Cardiac muscle cell (in vitro differentiated cells and primary cell): ENCODE measurements around the gene IFNLR1. TPM values are rescaled to one million over a fixed set of nuclear protein-coding genes. Genes with fewer than 3 reads are reported as not detected.

ENCODE experiments used
- DNase-seq, 2 donors: peaks; one replicate each; pipeline versions ENCODE4 v3.0.0 to v3.0.0-alpha.2; 2010 to 2017; ENCODE audit warnings: low read depth in 1 of 2, low spot score in 1 of 2
- H3K27ac ChIP-seq: fragments of 200-600 bp; sonication (generic); 2 replicates; pipeline ENCODE4 v1.5.1; 2016
- H3K27me3 ChIP-seq: fragments of 200-600 bp; sonication (generic); 2 replicates; pipeline ENCODE4 v1.6.0; 2016; ENCODE audit warnings: control low read depth
- H3K36me3 ChIP-seq: fragments of 200-600 bp; sonication (generic); 2 replicates; pipeline ENCODE4 v1.5.1; 2016; ENCODE audit warnings: control low read depth
- H3K4me1 ChIP-seq: fragments of 200-600 bp; sonication (generic); 2 replicates; pipeline ENCODE4 v1.8.1; 2017; ENCODE audit warnings: low read depth, mild to moderate bottlenecking, mixed run types
- H3K4me3 ChIP-seq: fragments of 200-600 bp; sonication (generic); 2 replicates; pipeline ENCODE4 v1.5.1; 2016; ENCODE audit warnings: mild to moderate bottlenecking
- H3K9me3 ChIP-seq: fragments of 200-600 bp; sonication (generic); 2 replicates; pipeline ENCODE4 v1.5.1; 2017; ENCODE audit warnings: low read depth, mild to moderate bottlenecking, control low read depth
- polyA plus RNA-seq: library from polyadenylated mRNA; unstranded; fragments of >200 nt; fragmentation: Nextera tagmentation; extraction: Ambion mirVana; gene quantifications from 2 replicates; pipeline ENCODE4 v1.2.1, GENCODE V29; 2016
- total RNA-seq: library from RNA; depleted of rRNA; stranded (reverse); fragments of >200 nt; gene quantifications from 2 replicates; pipeline ENCODE4 v1.2.3, GENCODE V29; 2016
- TF ChIP-seq, protein P1 (sequence below): IDR thresholded peaks from 2 replicates; pipeline ENCODE4 v1.5.1; 2012; ENCODE audit warnings: low read depth, mild to moderate bottlenecking, low read length

The IFNLR1 gene
- total and polyA plus RNA-seq, 2 experiments from 2014 or later = 3.9 to 15.2 TPM

DNA sequence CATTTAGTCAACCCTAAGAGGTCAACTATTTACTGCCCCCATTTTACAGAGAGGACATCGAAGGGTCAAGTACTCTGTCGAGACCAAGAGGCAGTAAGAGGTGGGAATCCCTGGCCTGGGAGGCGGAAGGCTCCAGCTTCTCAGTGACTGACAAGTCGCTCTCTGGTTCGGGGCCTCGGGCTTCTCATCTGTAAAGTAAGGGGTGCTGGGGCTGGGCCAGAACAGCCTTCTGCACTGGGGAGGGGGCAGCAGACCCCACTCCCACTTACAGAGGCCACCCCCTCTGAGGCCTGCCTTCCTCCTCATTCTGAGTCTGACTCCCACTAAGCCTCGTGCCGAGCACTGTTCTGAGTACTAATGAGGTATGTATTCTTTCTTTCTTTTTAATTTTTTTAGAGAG is 17.0 kb upstream of the IFNLR1 start:
- Histone ChIP-seq H3K4me3 (no peak overlapping the region), H3K9me3 (no peaks in the 10 kb centered on the region), H3K4me1 (no peaks in the 10 kb centered on the region), H3K27ac (no peak overlapping the region), H3K36me3 (no peaks in the 10 kb centered on the region), H3K27me3 (no peaks in the 10 kb centered on the region)
- TF ChIP-seq, protein P1, sequence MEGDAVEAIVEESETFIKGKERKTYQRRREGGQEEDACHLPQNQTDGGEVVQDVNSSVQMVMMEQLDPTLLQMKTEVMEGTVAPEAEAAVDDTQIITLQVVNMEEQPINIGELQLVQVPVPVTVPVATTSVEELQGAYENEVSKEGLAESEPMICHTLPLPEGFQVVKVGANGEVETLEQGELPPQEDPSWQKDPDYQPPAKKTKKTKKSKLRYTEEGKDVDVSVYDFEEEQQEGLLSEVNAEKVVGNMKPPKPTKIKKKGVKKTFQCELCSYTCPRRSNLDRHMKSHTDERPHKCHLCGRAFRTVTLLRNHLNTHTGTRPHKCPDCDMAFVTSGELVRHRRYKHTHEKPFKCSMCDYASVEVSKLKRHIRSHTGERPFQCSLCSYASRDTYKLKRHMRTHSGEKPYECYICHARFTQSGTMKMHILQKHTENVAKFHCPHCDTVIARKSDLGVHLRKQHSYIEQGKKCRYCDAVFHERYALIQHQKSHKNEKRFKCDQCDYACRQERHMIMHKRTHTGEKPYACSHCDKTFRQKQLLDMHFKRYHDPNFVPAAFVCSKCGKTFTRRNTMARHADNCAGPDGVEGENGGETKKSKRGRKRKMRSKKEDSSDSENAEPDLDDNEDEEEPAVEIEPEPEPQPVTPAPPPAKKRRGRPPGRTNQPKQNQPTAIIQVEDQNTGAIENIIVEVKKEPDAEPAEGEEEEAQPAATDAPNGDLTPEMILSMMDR = no peak
- DNase-seq = no peak

DNA sequence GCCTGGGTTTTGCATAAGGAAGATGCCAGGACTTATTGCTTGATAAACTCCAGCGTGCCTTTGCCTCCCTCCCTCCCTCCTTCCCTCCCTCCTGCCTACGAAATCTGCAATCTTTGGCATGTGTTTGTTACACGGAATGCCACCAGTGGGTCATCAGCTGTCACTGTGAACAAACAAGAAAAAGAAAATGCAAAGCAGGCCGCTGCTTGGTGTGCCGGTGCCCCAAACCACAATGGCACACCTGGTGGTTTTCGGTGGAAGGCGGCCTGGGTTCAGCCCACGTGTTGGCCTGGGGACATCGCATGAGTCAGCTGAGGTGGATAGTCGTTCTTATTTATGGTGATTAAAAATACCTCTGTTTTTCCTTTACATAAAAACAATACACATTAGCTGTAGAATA is 16.3 kb upstream of the IFNLR1 start:
- no peaks in the 10 kb centered on the region for H3K27me3 ChIP-seq
- no peaks in the 10 kb centered on the region for H3K36me3 ChIP-seq
- H3K27ac ChIP-seq = no peak overlapping the region
- DNase-seq = no peak
- TF ChIP-seq, protein P1 = no peak
- no peaks in the 10 kb centered on the region for H3K4me1 ChIP-seq
- no peak overlapping the region for H3K4me3 ChIP-seq
- H3K9me3 ChIP-seq = no peaks in the 10 kb centered on the region

DNA sequence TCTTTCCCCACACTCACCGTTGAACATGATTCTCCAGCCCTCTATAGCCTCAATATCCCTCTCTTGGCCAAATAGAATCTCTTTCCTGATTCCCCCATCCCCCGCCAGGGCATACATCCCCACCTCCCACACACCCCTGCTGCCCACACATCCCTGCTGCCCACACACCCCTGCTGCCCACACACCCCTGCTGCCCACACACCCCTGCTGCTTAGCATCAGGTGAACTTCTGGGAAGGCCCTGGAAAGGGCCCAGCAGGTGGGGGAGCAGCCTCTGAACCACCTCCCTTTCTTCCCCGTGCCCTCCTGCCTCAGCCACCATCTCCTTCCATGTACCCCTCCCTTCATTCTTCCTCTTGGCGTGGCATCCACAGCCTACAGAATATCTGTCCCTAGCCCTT is 15.9 kb upstream of the IFNLR1 start:
- H3K4me1 ChIP-seq = no peaks in the 10 kb centered on the region
- H3K27ac ChIP-seq = no peak overlapping the region
- no peaks in the 10 kb centered on the region for H3K27me3 ChIP-seq
- DNase-seq = no peak
- no peaks in the 10 kb centered on the region for H3K9me3 ChIP-seq
- H3K36me3 ChIP-seq = no peaks in the 10 kb centered on the region
- TF ChIP-seq, protein P1 = no peak
- H3K4me3 ChIP-seq = no peak overlapping the region

DNA sequence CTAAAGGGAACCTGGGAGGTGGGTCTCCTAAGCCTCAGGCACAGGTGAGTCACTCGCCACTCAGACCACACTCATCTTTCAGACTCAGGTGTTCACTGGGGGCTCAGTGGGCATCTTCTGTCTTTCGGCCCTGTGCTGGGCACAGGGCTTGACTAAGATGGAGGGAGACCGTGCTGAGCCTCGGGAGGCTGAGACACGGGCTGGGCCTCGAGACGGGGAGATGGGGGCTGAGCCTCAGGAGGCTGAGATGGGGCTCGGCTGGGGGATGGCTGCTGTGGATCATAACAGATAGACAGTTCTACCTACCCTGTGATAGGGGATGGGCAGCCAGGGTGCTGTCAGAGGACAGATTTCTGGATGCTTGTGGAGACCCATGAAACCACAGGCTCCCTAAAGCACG is 15.5 kb upstream of the IFNLR1 start:
- Histone ChIP-seq H3K36me3 (no peaks in the 10 kb centered on the region), H3K9me3 (no peaks in the 10 kb centered on the region), H3K27me3 (no peaks in the 10 kb centered on the region), H3K4me1 (no peaks in the 10 kb centered on the region), H3K4me3 (no peak overlapping the region), H3K27ac (no peak overlapping the region)
- no peak for DNase-seq
- TF ChIP-seq, protein P1 = no peak

DNA sequence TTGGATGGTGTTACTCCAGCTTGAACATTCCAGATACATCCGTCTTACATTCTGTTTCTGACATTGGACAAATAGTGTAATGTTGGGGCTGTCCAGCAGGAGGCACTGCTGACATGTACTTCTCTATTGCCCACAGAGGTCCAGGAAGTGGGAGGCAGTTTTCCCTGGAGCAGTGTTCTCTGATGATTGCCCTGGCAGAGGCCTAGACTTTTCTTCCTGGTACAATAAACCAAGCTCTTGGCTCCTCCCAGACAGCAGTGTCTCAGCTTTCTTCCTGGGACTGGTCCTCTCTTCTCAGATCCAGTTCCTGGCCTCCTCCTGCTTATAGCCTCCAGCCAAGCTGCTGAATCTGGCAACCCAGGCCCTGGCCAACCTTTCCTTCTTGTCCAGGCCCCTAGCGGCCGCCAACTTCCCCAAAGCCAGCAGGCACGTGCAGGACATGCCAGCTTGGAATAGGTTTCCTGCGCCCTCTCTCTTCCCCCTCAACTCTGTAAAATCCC is 14.9 kb upstream of the IFNLR1 start:
- H3K27ac ChIP-seq = no peak overlapping the region
- TF ChIP-seq, protein P1 = peak; percentile 84

More for the DNA sequence above, 14.9 kb upstream of the IFNLR1 start:
- peak; percentile 81 to 94 for DNase-seq
- no peaks in the 10 kb centered on the region for H3K9me3 ChIP-seq
- H3K4me3 ChIP-seq = no peak overlapping the region
- H3K27me3 ChIP-seq = no peaks in the 10 kb centered on the region
- no peaks in the 10 kb centered on the region for H3K4me1 ChIP-seq
- no peaks in the 10 kb centered on the region for H3K36me3 ChIP-seq
